Amniotic stem cell (primary cell): ENCODE data around the gene CTRB1.
"Not testable (repeated sequence)": the region's sequence is repeated elsewhere in the genome, so short reads cannot be mapped to it uniquely, and the experiment has no call there.

Experiments used
- DNase-seq: peaks from one replicate; lab custom pipeline; 2025; lab: John Stamatoyannopoulos, UW

The CTRB1 gene

DNA sequence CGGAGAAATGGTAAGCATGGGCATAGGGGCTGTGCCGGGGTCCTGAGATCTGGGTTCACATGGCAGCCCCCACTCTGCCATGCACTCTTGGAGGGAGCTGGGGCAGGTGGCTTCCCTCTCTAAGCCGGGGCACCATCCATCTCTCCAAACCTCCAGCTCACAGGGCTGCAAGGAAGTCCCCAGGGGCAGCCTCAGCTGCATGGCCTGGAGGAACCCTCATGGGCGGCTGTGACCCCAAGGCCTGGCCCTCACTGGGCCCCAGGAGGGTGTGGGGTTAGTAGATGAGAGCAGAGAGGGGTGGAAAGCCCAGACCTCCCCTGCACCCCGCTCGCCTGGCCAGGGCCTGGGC, 14.4 kb upstream of the CTRB1 start:
- DNase-seq: no peak

- DNase-seq: not testable (repeated sequence)
These were observed 13.9 kb upstream of the CTRB1 start for GRCh38 chr16:75204905-75205304.

GRCh38 chr16:75205438-75205837, 13.3 kb upstream of the CTRB1 start:
- DNase-seq: not testable (repeated sequence)

DNA sequence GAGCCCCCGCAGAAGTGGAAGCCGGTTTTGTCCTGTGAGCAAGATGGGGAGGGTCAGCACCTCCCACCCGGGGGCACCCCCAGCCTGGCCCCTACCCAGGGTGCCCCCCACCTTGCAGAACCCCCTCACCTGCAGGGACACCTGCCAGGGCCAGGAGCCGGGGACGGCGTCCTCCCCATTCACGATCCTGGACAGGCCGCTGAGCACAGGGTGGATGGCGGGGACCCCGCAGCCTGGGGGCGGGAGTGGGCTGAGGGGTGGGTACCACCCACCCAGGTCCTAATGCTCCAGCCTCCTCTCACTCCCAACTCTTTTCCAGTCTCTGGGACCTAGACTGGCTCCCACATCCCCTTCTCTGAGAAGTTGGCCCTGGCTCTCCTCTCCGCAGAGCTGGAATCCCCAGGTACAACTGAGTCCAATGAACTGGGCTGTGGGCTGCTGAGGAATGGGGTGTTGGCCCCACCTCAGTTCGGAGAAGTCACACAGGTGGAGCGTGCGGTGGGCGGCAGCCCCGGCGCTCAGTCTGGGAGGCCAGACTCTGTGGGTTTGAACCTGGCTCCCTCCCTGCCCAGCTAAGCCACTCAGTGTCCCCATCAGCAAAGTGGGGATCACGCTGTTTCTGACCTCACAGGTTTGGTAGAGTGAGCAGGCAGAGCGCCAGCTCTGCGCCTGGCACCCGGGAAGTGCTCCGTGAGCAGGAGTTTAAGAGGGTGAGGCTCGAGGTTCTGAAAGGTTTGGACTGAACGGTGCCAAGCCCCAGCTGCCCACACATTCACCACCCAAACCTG, 12.6 kb upstream of the CTRB1 start:
- DNase-seq: not testable (repeated sequence)

GRCh38 chr16:75206749-75207451, 11.9 kb upstream of the CTRB1 start, which contains the start of gene CTRB2:
TSS of gene CTRB2 (minus strand) at chr16:75207161. CDS start at chr16:75207141, 20 bp downstream.
- DNase-seq: no peak

- no peak for DNase-seq
These were observed 11.0 kb upstream of the CTRB1 start for GRCh38 chr16:75207831-75208230.

DNA sequence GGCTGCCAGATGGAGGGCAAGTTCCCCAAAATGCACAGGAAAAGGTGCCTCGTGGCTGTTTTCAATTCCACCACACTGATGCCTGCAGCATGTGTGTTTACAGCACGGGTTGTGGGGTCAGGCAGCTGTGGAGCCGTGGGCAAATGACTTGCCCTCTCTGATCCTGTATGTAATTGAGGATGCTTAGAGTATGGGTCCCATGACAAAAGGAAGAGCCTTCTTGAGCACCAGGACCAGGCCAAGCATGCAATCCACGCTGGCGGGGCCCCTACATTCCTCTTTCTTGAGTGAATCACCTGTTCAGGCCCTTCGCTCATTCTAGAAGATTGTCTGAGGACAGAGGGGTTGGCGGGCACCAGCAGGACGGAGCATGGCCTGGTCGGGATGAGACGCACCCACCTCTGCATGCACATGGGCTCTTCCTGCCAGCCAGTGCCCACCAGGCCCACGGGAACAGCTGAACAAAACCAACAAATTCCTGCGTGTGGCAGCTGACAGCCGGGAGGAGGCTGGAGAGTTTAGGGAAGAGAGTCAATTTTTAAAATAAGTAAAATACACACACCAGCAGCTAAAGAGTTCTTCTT, 10.5 kb upstream of the CTRB1 start:
- DNase-seq: no peak

DNA sequence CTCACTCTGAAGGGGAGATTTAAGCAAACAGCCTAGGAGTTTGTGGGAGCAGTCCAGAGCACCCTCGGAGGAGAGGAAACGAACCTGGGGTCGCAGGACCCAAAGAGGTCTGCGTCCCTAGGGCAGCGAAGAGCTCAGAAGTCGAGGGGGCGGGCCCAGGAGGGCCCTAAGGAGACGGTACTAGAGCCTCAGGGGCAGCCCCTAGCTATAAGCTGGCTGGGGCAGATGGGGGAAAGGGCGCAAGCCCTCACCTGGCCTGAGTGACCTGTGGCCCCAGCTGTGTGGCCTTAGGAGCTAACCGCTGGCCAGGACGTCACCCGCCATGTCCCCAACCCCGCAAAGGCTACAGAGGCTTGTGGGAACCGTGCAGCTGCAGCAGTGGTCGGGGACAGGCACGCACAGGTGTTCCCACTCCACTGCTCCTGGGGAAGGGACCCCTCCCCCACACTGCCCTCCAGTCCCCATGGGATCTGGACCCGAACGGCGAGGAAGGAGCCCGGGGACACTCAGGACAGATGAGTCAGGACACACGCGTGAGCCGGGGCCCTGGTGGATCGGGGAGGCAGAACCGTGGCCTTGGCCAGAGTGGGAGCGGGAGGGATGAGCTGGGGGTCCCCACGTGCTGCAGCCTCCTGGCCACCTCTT, 9.8 kb upstream of the CTRB1 start:
- no peak for DNase-seq

- not testable (repeated sequence) for DNase-seq
These were observed 9.3 kb upstream of the CTRB1 start for GRCh38 chr16:75209514-75209913.

DNA sequence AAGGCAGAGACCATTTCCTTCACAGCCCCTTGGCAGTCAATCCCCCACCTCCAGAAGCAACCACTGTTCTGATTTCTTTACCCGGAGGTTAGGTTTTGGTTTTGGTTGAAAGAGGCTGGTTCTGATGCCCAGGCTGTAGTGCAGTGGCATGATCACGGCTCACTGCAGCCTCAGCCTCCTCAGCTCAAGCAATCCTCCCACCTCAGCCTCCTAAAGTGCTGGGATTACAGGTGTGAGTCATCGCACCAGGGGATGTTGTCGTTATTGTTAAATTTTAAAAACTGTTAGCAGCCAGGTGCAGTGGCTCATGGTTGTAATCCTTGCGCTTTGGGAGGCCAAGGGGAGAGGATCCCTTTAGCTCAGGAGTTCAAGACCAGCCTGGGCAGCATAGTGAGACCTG, 8.8 kb upstream of the CTRB1 start:
- DNase-seq: no peak

DNA sequence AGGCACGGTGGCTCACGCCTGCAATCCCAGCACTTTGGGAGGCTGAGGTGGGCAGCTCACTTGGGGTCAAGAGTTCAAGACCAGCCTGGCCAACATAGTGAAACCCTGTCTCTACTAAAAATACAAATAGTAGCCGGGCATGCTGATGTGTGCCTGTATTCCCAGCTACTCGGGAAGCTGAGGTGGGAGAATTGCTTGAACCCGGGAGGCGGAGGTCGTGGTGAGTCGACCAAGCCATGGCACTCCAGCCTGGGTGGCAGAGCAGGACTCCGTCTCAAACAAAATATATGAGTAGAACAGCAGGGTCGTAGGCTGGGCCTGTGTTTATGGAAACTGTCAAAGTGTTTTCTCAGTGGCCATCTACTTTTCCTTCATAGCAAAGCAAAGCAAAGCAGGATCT, 7.5 kb upstream of the CTRB1 start:
- DNase-seq: not testable (repeated sequence)

DNA sequence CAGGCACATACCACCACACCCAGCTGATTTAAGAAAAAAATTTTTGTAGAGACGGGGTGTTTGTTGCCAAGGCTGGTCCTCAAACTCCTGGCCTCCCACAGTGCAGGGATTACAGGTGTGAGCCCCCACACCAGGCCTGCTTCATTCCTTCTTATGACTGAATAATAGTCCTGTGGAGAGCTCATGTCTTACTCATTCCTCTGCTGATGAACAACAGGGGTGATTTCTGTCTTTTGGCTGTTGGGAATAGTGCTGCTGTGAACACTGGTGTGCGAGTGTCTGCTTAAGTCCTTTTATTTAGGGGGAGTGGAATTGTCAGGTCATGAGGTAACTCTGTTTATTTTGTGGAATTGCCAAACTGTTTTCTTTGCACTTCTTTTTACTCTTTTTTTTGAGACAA, 2.7 kb upstream of the CTRB1 start:
- DNase-seq: no peak

GRCh38 chr16:75216576-75216975, 2.2 kb upstream of the CTRB1 start:
- no peak for DNase-seq

GRCh38 chr16:75217389-75217851, 1.4 kb upstream of the CTRB1 start:
- DNase-seq: no peak

DNA sequence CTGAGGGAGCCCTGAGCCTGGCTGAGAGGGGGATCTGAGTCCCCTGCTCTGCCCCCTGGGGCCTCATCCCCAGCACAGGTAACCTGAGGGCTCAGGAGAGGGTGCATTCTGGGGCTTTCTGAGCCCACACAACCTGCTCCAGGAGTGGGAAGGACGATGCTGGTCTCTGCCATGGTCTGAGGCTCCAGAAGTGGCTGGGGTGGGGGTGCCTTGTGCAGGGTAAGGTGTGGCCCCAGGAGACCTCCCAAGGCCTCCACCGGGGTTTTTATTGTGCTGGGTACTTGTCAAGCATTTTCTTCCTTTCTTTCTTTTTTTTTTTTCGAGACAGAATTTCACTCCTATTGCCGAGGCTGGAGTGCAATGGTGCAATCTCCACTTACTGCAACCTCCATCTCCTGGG, 300 bp downstream of the CTRB1 start:
- DNase-seq: no peak

GRCh38 chr16:75219838-75220237, 1.1 kb downstream of the CTRB1 start:
- no peak for DNase-seq

GRCh38 chr16:75222271-75222783, 3.5 kb downstream of the CTRB1 start:
- DNase-seq: no peak

- DNase-seq: not testable (repeated sequence)
These were observed 4.3 kb downstream of the CTRB1 start for GRCh38 chr16:75223129-75223528.

DNA sequence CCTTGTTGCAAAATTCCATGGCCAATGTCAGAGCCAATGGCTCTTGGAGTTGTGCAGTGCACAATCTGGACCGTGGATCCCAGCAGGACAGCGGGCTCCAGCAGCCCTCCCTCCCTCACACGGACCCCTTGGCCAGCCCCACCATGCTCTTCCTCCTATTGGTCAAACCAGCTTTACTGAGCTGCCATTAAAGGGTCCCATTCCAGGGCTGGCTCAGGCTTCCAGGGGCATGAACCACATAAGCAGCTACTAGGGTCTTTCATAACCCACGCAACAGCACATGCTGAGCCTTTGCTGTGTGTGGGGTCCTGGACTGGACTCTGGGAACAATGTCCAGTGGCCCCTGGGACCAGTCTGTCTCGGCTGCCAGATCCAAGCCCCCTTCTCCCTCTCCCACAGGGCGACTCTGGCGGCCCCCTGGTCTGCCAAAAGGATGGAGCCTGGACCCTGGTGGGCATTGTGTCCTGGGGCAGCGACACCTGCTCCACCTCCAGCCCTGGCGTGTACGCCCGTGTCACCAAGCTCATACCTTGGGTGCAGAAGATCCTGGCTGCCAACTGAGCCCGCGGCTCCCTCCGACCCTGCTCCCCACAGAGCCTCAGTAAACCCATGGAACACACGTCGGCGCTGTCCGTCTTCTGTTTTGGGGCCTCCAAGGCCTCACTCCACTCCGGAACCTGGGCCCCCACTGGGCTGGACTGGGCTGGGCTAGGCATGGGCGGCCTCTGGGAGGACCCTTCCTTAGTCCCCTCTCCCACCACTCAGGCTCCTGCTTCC, 5.7 kb downstream of the CTRB1 start:
- DNase-seq: no peak

DNA sequence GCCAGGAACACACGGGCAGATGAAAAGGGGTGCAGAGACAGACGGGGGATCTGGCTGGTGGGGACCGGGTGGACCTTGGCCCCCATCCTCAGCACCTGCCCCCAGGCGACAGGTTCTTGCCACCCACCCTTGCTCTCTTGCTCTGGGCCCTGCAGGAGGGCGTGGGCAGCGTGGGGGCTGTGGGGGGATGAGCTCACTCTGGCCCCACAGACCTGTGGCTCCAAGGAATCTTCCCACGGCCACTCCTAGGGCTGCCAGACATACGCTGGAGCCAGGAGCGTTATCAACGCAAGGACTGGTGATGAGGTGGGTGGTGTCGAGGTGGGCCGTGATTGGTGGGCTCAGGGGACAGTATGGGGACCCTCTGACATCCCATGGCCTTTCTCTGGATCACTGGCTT, 6.3 kb downstream of the CTRB1 start:
- no peak for DNase-seq

GRCh38 chr16:75225678-75226515, 7.1 kb downstream of the CTRB1 start:
- no peak for DNase-seq
